Prostate gland (tissue), 2 donors: Measurements from ENCODE around the gene STRN3.

Source experiments
- CTCF ChIP-seq, 4 experiments: fragments of 200-600 bp in 2 of 4; fragments of 450-650 bp in 2 of 4; sonication (generic) in 2 of 4; IDR thresholded peaks; 1 replicate in 3 of 4; 2 replicates in 1 of 4; pipeline ENCODE4 v1.5.1; 2016 to 2019; ENCODE audit warnings: antibody characterized with exemption in 4 of 4, mild to moderate bottlenecking in 2 of 4, moderate library complexity in 2 of 4
- POLR2A ChIP-seq: fragments of 450-650 bp; IDR thresholded peaks from one replicate; pipeline ENCODE4 v1.6.1; 2016; ENCODE audit warnings: antibody characterized with exemption, mild to moderate bottlenecking
- POLR2AphosphoS5 ChIP-seq: sonication (generic); formaldehyde crosslinking; IDR thresholded peaks from one replicate; pipeline ENCODE4 v1.6.1; 2017; ENCODE audit warnings: antibody characterized with exemption

GRCh38 chr14:31029016-31029970, 3.1 kb upstream of the STRN3 start:
- no peak for TF ChIP-seq CTCF (IDR thresholded peaks at IDR 0.05)
- TF ChIP-seq POLR2A, result no peak
- TF ChIP-seq POLR2AphosphoS5, result no peak
